Measurements from ENCODE around the gene DNAJC15. TPM values are rescaled to one million over a fixed set of nuclear protein-coding genes. Genes with fewer than 3 reads are reported as not detected.

The DNAJC15 gene
- total RNA-seq, 1 experiment from 2014 or later = 10.8 TPM

DNA sequence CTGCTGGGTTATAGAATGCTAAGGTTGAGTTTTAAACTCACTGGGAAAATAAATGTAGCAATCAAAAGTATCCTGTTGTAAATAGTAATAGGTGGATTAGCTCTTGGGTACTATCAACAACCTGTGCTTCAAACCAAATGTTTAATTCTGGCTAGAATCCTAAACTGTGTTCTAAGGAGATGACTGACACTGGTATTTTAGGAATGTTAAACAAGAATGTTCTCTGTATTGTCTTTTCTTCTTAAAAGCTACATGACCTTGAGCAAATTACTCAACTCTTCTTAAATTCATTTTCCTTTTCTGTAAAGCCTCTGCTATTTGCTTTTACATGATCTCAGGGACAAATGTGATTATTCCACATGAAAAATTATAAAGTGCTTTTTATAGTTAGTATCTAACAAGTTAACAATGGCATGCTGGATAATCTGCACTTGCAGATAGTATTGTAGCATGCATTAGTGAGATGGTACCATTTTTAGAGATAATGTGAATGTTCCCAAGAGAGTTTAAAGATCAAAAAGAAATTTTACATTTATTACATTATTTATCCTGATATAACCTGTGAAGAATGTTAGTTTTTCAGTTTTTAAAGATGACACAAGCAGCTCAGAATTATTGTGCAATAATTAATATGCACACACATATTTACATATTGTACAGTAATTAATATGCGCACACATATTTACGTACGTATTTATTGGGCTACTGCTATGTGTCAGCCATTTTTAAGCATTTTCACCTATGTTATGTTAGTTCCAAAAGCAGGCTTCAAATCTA lies 17.7 kb upstream of the DNAJC15 start:
- no peaks in the 10 kb centered on the region for H3K79me2 ChIP-seq (ENCODE audit: insufficient read depth, low read length)
- H3K9me2 ChIP-seq (ENCODE audit: insufficient read depth) = no peaks in the 10 kb centered on the region
- no peak overlapping the region for H3K9ac ChIP-seq (ENCODE audit: low read length)
- DNase-seq (ENCODE audit: low read depth, low spot score) = no peak
- no peak overlapping the region for H3K27ac ChIP-seq (ENCODE audit: low read depth, low read length)
- ChIA-PET CTCF (no interaction called here), POLR2A (no interaction called here), RAD21 (ENCODE audit: low non-redundant PET in 1 of 2, low total read pairs in 2 of 2, uncharacterized antibody in 2 of 2, unreplicated experiment in 2 of 2) (no interaction called here)
- no peaks in the 10 kb centered on the region for H3K9me3 ChIP-seq (ENCODE audit: control insufficient read depth in 1 of 2, insufficient read depth in 1 of 2, low read depth in 1 of 2, low read length in 2 of 2)
- H3K4me2 ChIP-seq (ENCODE audit: low read length) = no peak overlapping the region
- intact Hi-C loops (cut with micrococcal nuclease) = no loop called here
- ATAC-seq = no peak
- BruUV-seq (replicated peaks) = no TSS peak
- no peaks in the 10 kb centered on the region for H3K4me1 ChIP-seq (ENCODE audit: control insufficient read depth in 1 of 2, insufficient read depth in 2 of 2, low read length in 2 of 2)
- H3K4me3 ChIP-seq (replicated peaks in 1 of 2; ENCODE audit: low read depth in 1 of 2, low read length in 2 of 2) = no peak overlapping the region
- H3K36me3 ChIP-seq (ENCODE audit: control insufficient read depth in 1 of 2, insufficient read depth in 2 of 2, low read length in 2 of 2) = no peaks in the 10 kb centered on the region
- no peak for TF ChIP-seq SP1 (IDR thresholded peaks at IDR 0.05; ENCODE audit: low read depth)
- no peaks in the 10 kb centered on the region for H4K20me1 ChIP-seq (ENCODE audit: insufficient read depth)
- no peak overlapping the region for H2AFZ ChIP-seq (ENCODE audit: low read depth, low read length, poor library complexity, severe bottlenecking)
- no peaks in the 10 kb centered on the region for H3K27me3 ChIP-seq (ENCODE audit: insufficient read depth, low read length)

DNA sequence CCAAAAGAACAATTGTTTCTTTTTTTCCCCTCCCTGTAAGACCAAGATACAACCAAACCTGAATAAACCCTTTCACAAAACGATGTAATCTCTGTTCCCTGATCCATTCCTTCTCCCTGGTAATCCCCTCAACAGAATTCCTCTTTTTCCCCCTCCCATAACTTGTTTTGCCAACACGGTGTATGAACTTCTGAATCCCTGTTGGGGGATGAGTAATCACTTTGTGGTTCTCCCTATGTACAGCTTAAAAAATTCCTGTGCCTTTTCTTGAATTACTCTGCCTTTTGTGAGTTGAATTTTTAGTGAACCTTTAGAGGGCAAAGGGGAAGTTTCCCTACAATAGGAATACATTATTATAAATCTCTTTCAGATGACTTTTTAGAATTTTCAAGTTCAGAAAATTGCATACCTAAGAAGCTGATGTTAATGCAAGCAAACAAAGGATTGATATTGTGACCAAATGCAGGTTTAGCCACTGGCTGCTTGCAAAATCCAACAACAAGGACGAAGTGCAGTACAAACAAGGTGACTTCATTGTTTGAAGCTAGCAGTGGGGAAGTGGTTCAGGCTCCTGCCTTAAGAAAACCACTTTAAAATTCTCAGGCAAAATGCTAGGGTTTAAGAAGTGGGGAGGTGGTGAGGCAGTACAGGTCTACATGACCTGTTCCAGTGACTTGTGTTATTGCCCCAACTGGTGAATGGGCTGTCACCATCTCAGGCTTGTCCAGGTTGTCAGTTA lies 16.3 kb upstream of the DNAJC15 start:
- Histone ChIP-seq H3K9ac (ENCODE audit: low read length) (no peak overlapping the region), H4K20me1 (ENCODE audit: insufficient read depth) (no peaks in the 10 kb centered on the region), H3K4me3 (replicated peaks in 1 of 2; ENCODE audit: low read depth in 1 of 2, low read length in 2 of 2) (no peak overlapping the region), H3K4me2 (ENCODE audit: low read length) (no peak overlapping the region), H3K9me2 (ENCODE audit: insufficient read depth) (no peaks in the 10 kb centered on the region), H3K36me3 (ENCODE audit: control insufficient read depth in 1 of 2, insufficient read depth in 2 of 2, low read length in 2 of 2) (no peaks in the 10 kb centered on the region), H2AFZ (ENCODE audit: low read depth, low read length, poor library complexity, severe bottlenecking) (no peak overlapping the region), H3K9me3 (ENCODE audit: control insufficient read depth in 1 of 2, insufficient read depth in 1 of 2, low read depth in 1 of 2, low read length in 2 of 2) (no peaks in the 10 kb centered on the region), H3K79me2 (ENCODE audit: insufficient read depth, low read length) (no peaks in the 10 kb centered on the region), H3K4me1 (ENCODE audit: control insufficient read depth in 1 of 2, insufficient read depth in 2 of 2, low read length in 2 of 2) (no peaks in the 10 kb centered on the region), H3K27ac (ENCODE audit: low read depth, low read length) (no peak overlapping the region), H3K27me3 (ENCODE audit: insufficient read depth, low read length) (no peaks in the 10 kb centered on the region)
- TF ChIP-seq, protein P1, sequence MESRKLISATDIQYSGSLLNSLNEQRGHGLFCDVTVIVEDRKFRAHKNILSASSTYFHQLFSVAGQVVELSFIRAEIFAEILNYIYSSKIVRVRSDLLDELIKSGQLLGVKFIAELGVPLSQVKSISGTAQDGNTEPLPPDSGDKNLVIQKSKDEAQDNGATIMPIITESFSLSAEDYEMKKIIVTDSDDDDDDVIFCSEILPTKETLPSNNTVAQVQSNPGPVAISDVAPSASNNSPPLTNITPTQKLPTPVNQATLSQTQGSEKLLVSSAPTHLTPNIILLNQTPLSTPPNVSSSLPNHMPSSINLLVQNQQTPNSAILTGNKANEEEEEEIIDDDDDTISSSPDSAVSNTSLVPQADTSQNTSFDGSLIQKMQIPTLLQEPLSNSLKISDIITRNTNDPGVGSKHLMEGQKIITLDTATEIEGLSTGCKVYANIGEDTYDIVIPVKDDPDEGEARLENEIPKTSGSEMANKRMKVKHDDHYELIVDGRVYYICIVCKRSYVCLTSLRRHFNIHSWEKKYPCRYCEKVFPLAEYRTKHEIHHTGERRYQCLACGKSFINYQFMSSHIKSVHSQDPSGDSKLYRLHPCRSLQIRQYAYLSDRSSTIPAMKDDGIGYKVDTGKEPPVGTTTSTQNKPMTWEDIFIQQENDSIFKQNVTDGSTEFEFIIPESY (IDR thresholded peaks at IDR 0.05; ENCODE audit: extremely low read depth, insufficient replicate concordance, low read length) = no peak
- TF ChIP-seq FOSL1 (IDR thresholded peaks at IDR 0.05; ENCODE audit: low read depth) (no peak), SRF (IDR thresholded peaks at IDR 0.05; ENCODE audit: low read depth) (no peak), RAD21 (IDR thresholded peaks at IDR 0.05; ENCODE audit: low read depth) (no peak), SIN3A (IDR thresholded peaks at IDR 0.05; ENCODE audit: low read depth) (no peak), EZH2 (IDR thresholded peaks at IDR 0.05) (no peak), ZFX (IDR thresholded peaks at IDR 0.05) (no peak), CBX3 (IDR thresholded peaks at IDR 0.05; ENCODE audit: low read depth) (no peak), YY1 (IDR thresholded peaks at IDR 0.05; ENCODE audit: extremely low read depth, insufficient replicate concordance, low read depth, low read length) (no peak), EGR1 (IDR thresholded peaks at IDR 0.05; ENCODE audit: low read depth) (no peak), JUND (IDR thresholded peaks at IDR 0.05) (no peak)
- TF ChIP-seq, protein P2, sequence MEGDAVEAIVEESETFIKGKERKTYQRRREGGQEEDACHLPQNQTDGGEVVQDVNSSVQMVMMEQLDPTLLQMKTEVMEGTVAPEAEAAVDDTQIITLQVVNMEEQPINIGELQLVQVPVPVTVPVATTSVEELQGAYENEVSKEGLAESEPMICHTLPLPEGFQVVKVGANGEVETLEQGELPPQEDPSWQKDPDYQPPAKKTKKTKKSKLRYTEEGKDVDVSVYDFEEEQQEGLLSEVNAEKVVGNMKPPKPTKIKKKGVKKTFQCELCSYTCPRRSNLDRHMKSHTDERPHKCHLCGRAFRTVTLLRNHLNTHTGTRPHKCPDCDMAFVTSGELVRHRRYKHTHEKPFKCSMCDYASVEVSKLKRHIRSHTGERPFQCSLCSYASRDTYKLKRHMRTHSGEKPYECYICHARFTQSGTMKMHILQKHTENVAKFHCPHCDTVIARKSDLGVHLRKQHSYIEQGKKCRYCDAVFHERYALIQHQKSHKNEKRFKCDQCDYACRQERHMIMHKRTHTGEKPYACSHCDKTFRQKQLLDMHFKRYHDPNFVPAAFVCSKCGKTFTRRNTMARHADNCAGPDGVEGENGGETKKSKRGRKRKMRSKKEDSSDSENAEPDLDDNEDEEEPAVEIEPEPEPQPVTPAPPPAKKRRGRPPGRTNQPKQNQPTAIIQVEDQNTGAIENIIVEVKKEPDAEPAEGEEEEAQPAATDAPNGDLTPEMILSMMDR (IDR thresholded peaks at IDR 0.05 in 2 of 3, conservative IDR thresholded peaks at IDR 0.05 in 1 of 3; ENCODE audit: borderline replicate concordance in 1 of 3, insufficient read depth in 1 of 3, low read depth in 2 of 3, low read length in 2 of 3) = no peak
- TF ChIP-seq, protein P3, sequence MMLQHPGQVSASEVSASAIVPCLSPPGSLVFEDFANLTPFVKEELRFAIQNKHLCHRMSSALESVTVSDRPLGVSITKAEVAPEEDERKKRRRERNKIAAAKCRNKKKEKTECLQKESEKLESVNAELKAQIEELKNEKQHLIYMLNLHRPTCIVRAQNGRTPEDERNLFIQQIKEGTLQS (IDR thresholded peaks at IDR 0.05) = no peak
- TF ChIP-seq, protein P4, sequence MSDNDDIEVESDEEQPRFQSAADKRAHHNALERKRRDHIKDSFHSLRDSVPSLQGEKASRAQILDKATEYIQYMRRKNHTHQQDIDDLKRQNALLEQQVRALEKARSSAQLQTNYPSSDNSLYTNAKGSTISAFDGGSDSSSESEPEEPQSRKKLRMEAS (IDR thresholded peaks at IDR 0.05) = no peak
- BruUV-seq (replicated peaks) = no TSS peak
- DNase-seq (ENCODE audit: low read depth, low spot score) (no peak), ATAC-seq (no peak)
- intact Hi-C loops (cut with micrococcal nuclease) = no loop called here
- ChIA-PET CTCF (no interaction called here), POLR2A (no interaction called here), RAD21 (ENCODE audit: low non-redundant PET in 1 of 2, low total read pairs in 2 of 2, uncharacterized antibody in 2 of 2, unreplicated experiment in 2 of 2) (no interaction called here)

All from HCT116 (cell line).